GM19035 (cell line): Measurements from ENCODE around the gene ACVR1C.
"Not testable (repeated sequence)": the region's sequence is repeated elsewhere in the genome, so short reads cannot be mapped to it uniquely, and the experiment has no call there.

Experiments used
- ATAC-seq: cut with Tn5 transposase; IDR thresholded peaks from one replicate; pipeline ENCODE4 v1.9.1; 2021; ENCODE audit not compliant: unreplicated experiment

Gene ACVR1C

DNA sequence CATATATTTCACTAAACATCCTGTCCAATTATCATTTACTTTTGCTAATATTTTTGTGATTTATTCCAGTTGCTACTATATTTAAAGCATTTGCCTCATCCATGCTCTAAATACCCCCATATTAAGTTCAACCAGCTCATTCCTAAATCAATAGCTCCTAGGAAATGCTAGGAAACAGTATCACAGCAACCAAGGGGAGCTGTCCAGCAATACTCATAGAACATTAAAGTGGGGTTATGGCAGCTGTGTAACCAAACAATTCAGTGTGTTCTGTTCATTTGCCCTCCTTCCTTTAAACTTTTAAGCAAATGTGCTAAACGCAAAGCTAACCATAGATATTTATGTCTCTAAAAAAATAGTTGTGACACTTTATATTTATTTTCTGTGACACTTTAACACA is 41.1 kb downstream of the ACVR1C start:
- no peak for ATAC-seq

DNA sequence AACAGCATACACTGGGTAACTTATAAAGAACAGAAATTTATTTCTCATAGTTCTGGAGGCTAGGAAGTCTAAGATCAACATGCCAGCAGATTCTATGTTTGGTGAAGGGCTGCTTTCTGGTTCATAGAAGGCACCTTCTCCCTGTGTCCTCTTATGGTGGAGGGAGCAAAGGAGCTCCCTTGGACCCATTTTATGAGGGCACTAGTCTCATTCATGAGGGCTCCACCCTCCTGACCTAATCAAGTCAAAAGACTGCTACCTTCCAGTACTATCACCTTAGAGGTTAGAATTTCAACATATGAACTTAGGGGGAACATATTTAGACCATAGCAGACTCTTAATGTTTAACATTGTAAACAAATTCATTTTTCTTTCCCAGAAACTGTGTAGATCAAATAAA is 54.5 kb downstream of the ACVR1C start:
- ATAC-seq: no peak

GRCh38 chr2:157572725-157573124 is 55.9 kb downstream of the ACVR1C start:
- no peak for ATAC-seq

- not testable (repeated sequence) for ATAC-seq
These were observed 62.0 kb downstream of the ACVR1C start for GRCh38 chr2:157566623-157567022.

DNA sequence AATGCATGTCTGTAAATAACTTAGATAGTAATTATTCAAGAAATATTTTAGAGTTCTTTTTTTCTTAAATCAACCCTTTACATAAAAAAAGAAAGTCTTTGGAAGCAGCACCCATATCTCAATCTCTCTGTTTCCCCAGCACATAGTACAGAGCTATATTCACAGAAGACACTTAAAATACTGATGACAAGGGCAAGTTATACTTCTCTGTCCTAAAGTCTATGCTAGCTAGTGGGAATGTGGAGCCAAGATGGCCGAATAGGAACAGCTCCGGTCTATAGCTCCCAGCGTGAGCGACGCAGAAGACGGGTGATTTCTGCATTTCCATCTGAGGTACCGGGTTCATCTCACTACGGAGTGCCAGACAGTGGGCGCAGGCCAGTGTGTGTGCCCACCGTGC is 62.6 kb downstream of the ACVR1C start:
- ATAC-seq: not testable (repeated sequence)

- no peak for ATAC-seq
These were observed 63.1 kb downstream of the ACVR1C start for GRCh38 chr2:157565550-157565949.

DNA sequence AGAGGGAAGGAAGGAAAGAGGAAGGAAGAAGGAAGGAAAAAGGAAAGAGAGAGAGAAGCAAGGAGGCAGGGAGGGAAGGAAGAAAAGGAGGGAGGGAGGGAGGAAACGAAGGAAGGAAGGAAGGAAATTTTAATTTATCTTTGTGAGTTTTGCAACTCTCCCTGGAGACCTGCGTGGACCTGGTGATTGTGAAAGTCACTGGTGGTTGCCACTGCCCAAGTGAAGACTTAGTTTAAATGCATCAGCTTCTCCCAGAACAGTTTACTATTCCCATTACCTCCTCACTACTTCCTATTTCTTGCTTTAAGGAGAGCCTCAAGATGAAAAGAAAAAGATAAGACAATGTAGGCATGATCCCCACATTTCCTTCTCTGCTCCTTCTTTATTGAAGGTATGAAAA is 68.8 kb downstream of the ACVR1C start:
- ATAC-seq: no peak

GRCh38 chr2:157559461-157559860 is 69.2 kb downstream of the ACVR1C start:
- no peak for ATAC-seq

DNA sequence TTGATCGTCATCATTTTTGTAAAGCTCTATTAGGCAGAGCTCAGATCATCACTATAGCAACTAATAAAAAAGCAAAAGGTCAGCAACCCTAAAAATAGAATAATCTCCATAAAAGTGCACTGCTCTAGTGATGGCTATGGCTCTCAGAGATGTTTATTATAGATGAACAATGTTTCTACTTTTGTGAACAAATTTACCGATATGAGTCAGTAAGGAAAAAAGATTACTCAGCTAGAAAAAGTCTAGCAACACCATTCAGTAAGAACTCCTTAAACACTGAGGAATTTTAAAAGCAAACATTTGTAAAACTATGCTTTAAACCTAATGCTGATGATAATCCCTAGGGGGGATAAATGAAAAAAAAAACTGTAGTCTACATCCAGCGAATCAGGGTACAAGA is 69.6 kb downstream of the ACVR1C start:
- no peak for ATAC-seq

- no peak for ATAC-seq
These were observed 70.9 kb downstream of the ACVR1C start for GRCh38 chr2:157557770-157558169.

- no peak for ATAC-seq
These were observed 88.6 kb downstream of the ACVR1C start for GRCh38 chr2:157540102-157540501.

- ATAC-seq: no peak
These were observed 90.6 kb downstream of the ACVR1C start for GRCh38 chr2:157538064-157538463.

GRCh38 chr2:157536815-157537214 is 91.8 kb downstream of the ACVR1C start:
- ATAC-seq: no peak

- ATAC-seq: no peak
These were observed 99.5 kb downstream of the ACVR1C start for GRCh38 chr2:157528963-157529751.

GRCh38 chr2:157526070-157526469 is 102.6 kb downstream of the ACVR1C start:
- no peak for ATAC-seq

DNA sequence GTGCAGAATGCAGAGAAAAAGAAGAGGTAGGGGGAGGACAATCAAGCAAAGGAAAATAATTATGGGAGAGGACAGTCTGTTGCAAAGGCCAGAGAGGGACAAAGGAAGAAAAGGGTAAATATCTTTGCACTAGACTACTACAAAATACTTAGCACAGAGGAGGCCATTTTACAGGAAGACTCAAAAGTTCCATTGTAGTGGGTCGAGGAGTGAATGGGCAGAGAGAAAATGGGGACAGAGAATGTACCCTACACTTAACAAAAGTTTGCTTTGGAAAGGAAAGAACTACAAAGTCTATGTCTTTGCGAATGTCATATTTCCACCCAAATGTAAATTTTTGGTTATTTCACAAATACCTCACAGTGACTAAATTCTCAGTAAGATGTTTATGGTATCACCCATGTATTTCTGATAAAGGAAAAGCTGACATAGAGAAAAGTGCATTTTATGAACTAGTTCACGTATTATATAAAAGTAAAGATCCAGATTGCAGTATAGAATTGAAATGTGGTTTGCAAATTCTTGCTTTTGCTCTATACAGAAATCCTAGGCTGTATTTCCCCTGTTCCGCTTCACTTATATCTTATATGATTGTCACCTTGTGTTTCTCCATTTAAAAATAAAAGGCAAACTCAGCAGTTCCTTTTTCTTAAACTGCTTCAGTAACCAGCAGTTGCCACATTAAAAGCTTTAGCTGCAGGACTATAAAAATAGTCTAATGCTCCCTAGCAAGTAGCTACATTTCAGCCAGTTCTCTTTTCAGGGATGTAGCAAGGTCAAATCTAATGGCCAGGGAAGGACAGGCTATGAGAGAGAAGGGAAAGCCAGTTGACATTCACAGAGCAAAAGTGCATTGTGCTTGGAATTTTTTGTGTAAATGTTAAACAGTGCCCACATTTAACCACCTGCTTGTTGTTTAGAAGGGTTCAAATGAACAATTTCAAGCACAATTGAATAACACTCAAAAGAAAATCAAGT is 105.1 kb downstream of the ACVR1C start:
- no peak for ATAC-seq

DNA sequence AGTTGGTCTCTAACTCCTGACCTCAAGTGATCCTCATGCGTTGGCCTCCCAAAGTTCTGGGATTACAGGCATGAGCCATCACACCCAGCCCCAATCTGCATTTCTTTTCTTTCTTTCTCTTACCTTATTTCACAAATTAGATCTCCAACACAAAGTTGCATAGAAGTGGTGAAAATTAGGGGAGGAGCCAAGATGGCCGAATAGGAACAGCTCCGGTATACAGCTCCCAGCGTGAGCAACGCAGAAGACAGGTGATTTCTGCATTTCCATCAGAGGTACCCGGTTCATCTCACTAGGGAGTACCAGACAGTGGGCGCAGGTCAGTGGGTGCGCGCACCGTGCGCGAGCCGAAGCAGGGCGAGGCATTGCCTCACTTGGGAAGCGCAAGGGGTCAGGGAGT is 113.7 kb downstream of the ACVR1C start:
- not testable (repeated sequence) for ATAC-seq

DNA sequence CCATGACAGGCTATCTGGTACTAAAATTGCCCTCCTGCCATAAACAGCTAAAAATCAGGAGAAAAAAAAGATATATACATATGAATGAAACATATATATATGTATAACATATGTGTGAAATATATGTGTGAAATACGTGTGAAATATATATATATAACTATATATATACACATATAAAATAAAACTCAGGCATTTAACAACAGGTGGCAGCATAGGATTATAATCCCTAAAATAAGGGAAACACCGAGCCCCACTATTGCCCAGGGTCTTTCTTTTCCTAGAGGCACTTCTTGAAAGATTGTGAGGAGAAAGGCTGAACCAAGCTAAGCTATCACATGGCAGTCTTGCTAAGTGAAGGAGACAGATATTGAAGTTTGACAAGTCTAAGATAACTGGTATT is 118.9 kb downstream of the ACVR1C start:
- no peak for ATAC-seq

GRCh38 chr2:157508676-157509075 is 120.0 kb downstream of the ACVR1C start:
- ATAC-seq: no peak

GRCh38 chr2:157506586-157506985 is 122.1 kb downstream of the ACVR1C start:
- ATAC-seq: no peak

- no peak for ATAC-seq
These were observed 124.0 kb downstream of the ACVR1C start for GRCh38 chr2:157504623-157505022.

DNA sequence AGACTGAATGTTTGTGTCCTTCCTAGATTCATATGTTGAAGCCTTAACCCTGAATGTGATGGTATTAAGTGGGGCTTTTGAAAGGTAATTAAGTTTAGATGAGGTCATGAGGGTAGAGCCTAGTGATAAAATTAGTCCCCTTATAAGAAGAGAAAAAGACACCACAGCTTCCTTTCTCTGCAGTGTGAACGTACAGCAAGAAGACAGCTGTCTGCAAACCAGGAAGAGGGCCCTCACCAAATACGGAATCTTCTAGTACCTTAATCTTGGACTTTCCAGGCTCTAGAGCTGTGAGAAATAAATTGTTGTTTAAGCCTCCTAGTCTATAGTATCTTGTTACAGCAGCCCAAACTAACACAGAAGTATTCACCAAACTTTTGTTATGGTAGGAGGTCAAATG is 127.6 kb downstream of the ACVR1C start:
- ATAC-seq: peak; percentile 44
